ENCODE results near the gene FAHD1.

Gene FAHD1

GRCh38 chr16:1826691-1827573 is at the start of gene FAHD1, which contains the start of gene HAGH (continued):
- no peak; the same call in 1 of the 2 replicates for TF ChIP-seq ZNF518A (tag by site-specific recombination; conservative IDR thresholded peaks at IDR 0.05; ENCODE audit: low read depth)
- TF ChIP-seq ZFP3 (tag by site-specific recombination; IDR thresholded peaks at IDR 0.05; ENCODE audit: low read depth) = no peak; the same call in 1 of the 2 replicates
- TF ChIP-seq IKZF3 (tag by site-specific recombination; IDR thresholded peaks at IDR 0.05) = peak; percentile 88
- TF ChIP-seq ZNF596 (tag by site-specific recombination; IDR thresholded peaks at IDR 0.05) = no peak; the same call in 1 of the 2 replicates
- TF ChIP-seq, protein P1, sequence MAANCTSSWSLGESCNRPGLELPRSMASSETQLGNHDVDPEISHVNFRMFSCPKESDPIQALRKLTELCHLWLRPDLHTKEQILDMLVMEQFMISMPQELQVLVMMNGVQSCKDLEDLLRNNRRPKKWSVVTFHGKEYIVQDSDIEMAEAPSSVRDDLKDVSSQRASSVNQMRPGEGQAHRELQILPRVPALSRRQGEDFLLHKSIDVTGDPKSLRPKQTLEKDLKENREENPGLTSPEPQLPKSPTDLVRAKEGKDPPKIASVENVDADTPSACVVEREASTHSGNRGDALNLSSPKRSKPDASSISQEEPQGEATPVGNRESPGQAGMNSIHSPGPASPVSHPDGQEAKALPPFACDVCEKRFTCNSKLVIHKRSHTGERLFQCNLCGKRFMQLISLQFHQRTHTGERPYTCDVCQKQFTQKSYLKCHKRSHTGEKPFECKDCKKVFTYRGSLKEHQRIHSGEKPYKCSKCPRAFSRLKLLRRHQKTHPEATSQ (tag by site-specific recombination; IDR thresholded peaks at IDR 0.05) = peak; percentile 94
- peak; percentile 89 for TF ChIP-seq ZFHX2 (tag by site-specific recombination; conservative IDR thresholded peaks at IDR 0.05)
- TF ChIP-seq ZSCAN18 (tag by site-specific recombination; IDR thresholded peaks at IDR 0.05) = peak; percentile 91
- TF ChIP-seq ZNF654 (tag by site-specific recombination; IDR thresholded peaks at IDR 0.05; ENCODE audit: low read depth) = no peak
- TF ChIP-seq ZNF426 (tag by site-specific recombination; IDR thresholded peaks at IDR 0.05) = no peak
- TF ChIP-seq ZNF555 (tag by site-specific recombination; conservative IDR thresholded peaks at IDR 0.05) = no peak
- TF ChIP-seq GLIS1 (tag by site-specific recombination; IDR thresholded peaks at IDR 0.05) = peak; percentile 94
- no peak for TF ChIP-seq ZNF211 (tag by site-specific recombination; IDR thresholded peaks at IDR 0.05; ENCODE audit: low read depth)
- TF ChIP-seq MYNN (tag by site-specific recombination; IDR thresholded peaks at IDR 0.05; ENCODE audit: borderline replicate concordance) = peak; percentile 45; the same call in 1 of the 2 replicates
- TF ChIP-seq ZFP69B (tag by site-specific recombination; IDR thresholded peaks at IDR 0.05) = peak; percentile 90
- TF ChIP-seq ZNF600 (tag by site-specific recombination; IDR thresholded peaks at IDR 0.05) = peak; percentile 89
- TF ChIP-seq HIC1 (tag by site-specific recombination; IDR thresholded peaks at IDR 0.05) = peak; percentile 96
- peak; percentile 74; the same call in 1 of the 2 replicates for TF ChIP-seq ZSCAN16 (tag by site-specific recombination; IDR thresholded peaks at IDR 0.05)
- TF ChIP-seq ZIC2 (tag by site-specific recombination; IDR thresholded peaks at IDR 0.05) = peak; percentile 95
- no peak for TF ChIP-seq ZNF157 (tag by site-specific recombination; IDR thresholded peaks at IDR 0.05)
- TF ChIP-seq ZNF174 (tag by site-specific recombination; IDR thresholded peaks at IDR 0.05) = no peak
- TF ChIP-seq ZBTB11 (tag by site-specific recombination; conservative IDR thresholded peaks at IDR 0.05; ENCODE audit: low read depth) = peak; percentile 65
- no peak for TF ChIP-seq ZNF202 (tag by site-specific recombination; IDR thresholded peaks at IDR 0.05; ENCODE audit: borderline replicate concordance)
- TF ChIP-seq ZNF214 (tag by site-specific recombination; IDR thresholded peaks at IDR 0.05; ENCODE audit: borderline replicate concordance) = no peak
- peak; percentile 96 for TF ChIP-seq OVOL3 (tag by site-specific recombination; IDR thresholded peaks at IDR 0.05)
